Measurements from ENCODE around the gene TGFBI. TPM values are rescaled to one million over a fixed set of nuclear protein-coding genes. Genes with fewer than 3 reads are reported as not detected.

The TGFBI gene
- polyA plus RNA-seq, 3 donors, result 480 to 653 (median 565) TPM

DNA sequence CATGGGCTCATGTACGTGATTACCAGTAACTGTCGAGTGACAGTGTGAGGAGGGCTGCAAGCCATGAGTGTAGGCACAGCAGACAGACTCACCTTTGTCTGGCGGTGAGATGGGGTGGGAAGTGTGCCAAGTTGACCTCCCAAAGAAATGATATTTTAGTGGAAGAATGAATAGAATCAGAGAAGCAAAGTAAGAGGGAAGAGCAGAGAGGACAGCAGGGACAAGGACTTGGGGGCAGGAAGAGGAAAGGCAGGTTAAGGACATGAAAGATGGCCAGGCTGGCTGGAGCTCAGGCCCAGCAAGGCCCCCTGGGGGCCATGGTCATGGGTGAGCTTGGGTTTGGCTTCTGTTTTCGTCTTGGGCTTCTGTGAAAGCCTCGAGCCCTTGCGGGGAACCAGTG, 20.2 kb downstream of the TGFBI start:
- Histone ChIP-seq H3K4me2 (replicated peaks; ENCODE audit: extremely low read depth, low read length, poor library complexity, severe bottlenecking) (no peak overlapping the region), H3K9me3 (replicated peaks in 1 of 2; ENCODE audit: control insufficient read depth in 1 of 2, insufficient read depth in 1 of 2, low read length in 2 of 2) (no peaks in the 10 kb centered on the region), H3K36me3 (replicated peaks in 1 of 2; ENCODE audit: control insufficient read depth in 1 of 2, insufficient read depth in 2 of 2, low read length in 2 of 2) (peaks cover 93 to 100% of the 10 kb centered on the region in 2 donors), H3K27ac (ENCODE audit: low read depth in 1 of 2, low read length in 2 of 2) (no peak overlapping the region), H3K4me3 (replicated peaks in 1 of 3; ENCODE audit: low read depth in 2 of 3, low read length in 3 of 3) (no peak overlapping the region), H4K20me1 (ENCODE audit: insufficient read depth, low read length) (peaks cover 95% of the 10 kb centered on the region), H3K9ac (ENCODE audit: insufficient read depth, low read length, poor library complexity, severe bottlenecking) (no peak overlapping the region), H2AFZ (ENCODE audit: insufficient read depth, low read depth, low read length, poor library complexity, severe bottlenecking) (no peak overlapping the region), H3K79me2 (ENCODE audit: insufficient read depth, low read length) (no peaks in the 10 kb centered on the region), H3K27me3 (ENCODE audit: control insufficient read depth in 2 of 2, insufficient read depth in 2 of 2, low read length in 2 of 2) (no peaks in the 10 kb centered on the region), H3K4me1 (ENCODE audit: control insufficient read depth in 1 of 2, insufficient read depth in 2 of 2, low read length in 2 of 2) (peaks cover 50 to 53% of the 10 kb centered on the region in 2 donors)
- Mint-ChIP-seq H3K27me3 (ENCODE audit: low read depth in 3 of 3) (peaks cover 0 to 4% (median 0%) of the 10 kb centered on the region in 3 donors), H3K4me3 (no peak overlapping the region), H3K27ac (peak overlapping the region in 3 of 7 donors; percentile 14 to 69 (median 37)), H3K4me1 (peaks cover 58% of the 10 kb centered on the region), H3K36me3 (peaks cover 95 to 99% of the 10 kb centered on the region in 2 donors), H3K9me3 (peaks cover 0 to 3% (median 0%) of the 10 kb centered on the region in 7 donors)
- DNase-seq, result no peak
- TF ChIP-seq, protein P1, sequence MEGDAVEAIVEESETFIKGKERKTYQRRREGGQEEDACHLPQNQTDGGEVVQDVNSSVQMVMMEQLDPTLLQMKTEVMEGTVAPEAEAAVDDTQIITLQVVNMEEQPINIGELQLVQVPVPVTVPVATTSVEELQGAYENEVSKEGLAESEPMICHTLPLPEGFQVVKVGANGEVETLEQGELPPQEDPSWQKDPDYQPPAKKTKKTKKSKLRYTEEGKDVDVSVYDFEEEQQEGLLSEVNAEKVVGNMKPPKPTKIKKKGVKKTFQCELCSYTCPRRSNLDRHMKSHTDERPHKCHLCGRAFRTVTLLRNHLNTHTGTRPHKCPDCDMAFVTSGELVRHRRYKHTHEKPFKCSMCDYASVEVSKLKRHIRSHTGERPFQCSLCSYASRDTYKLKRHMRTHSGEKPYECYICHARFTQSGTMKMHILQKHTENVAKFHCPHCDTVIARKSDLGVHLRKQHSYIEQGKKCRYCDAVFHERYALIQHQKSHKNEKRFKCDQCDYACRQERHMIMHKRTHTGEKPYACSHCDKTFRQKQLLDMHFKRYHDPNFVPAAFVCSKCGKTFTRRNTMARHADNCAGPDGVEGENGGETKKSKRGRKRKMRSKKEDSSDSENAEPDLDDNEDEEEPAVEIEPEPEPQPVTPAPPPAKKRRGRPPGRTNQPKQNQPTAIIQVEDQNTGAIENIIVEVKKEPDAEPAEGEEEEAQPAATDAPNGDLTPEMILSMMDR (IDR thresholded peaks at IDR 0.05), result no peak
- intact Hi-C loops (cut with micrococcal nuclease), result no loop called here
- WGBS (ENCODE audit: insufficient coverage), result 100% methylated on average over 4 of the region's 6 CpGs

DNA sequence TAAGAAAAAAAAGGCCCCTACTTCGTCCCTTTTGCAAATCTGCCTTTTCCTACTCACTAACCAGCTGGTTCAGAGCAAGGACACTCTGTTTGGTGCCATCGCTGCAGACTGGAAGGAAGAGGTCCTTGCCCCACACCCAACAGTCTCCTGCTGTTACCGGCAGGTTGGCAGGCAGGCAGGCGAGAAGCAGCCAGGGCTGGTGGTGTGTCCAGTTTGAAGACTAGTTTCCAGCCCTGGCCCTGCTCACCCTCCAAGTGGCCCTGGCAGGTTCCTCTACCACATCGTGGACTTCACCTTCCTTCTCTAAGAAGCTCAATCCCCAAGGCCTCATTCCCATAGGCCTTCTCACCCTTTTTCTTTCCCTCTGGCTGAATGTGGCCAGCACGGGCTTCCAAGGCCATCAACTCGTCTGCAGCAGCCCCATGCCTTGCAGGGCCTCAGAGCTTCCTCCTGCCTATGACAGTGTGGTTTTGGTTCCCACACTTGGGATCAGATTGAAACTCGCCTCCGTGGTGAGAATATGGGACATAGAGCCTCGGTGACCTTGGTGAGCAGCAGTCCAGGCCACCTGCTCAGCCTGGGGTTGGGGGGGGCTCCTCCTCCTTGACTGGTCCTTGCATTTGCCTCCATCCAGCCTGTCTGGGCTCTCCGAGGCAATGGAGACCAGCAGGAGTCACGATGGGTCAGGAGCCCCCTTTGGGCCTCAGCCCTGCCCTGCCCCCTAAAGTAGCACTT, 22.9 kb downstream of the TGFBI start:
- Histone ChIP-seq H3K4me1 (ENCODE audit: control insufficient read depth in 1 of 2, insufficient read depth in 2 of 2, low read length in 2 of 2) (peaks cover 49 to 51% of the 10 kb centered on the region in 2 donors), H3K79me2 (ENCODE audit: insufficient read depth, low read length) (no peaks in the 10 kb centered on the region), H3K9ac (ENCODE audit: insufficient read depth, low read length, poor library complexity, severe bottlenecking) (peak overlapping the region; percentile 37), H2AFZ (ENCODE audit: insufficient read depth, low read depth, low read length, poor library complexity, severe bottlenecking) (no peak overlapping the region), H3K4me2 (replicated peaks; ENCODE audit: extremely low read depth, low read length, poor library complexity, severe bottlenecking) (no peak overlapping the region), H3K36me3 (replicated peaks in 1 of 2; ENCODE audit: control insufficient read depth in 1 of 2, insufficient read depth in 2 of 2, low read length in 2 of 2) (peaks cover 96 to 100% of the 10 kb centered on the region in 2 donors), H3K4me3 (replicated peaks in 1 of 3; ENCODE audit: low read depth in 2 of 3, low read length in 3 of 3) (peak overlapping the region in 1 of 3 experiments; percentile 7), H3K27ac (ENCODE audit: low read depth in 1 of 2, low read length in 2 of 2) (peak overlapping the region; percentile 54 to 58), H3K27me3 (ENCODE audit: control insufficient read depth in 2 of 2, insufficient read depth in 2 of 2, low read length in 2 of 2) (no peaks in the 10 kb centered on the region), H4K20me1 (ENCODE audit: insufficient read depth, low read length) (peaks cover 94% of the 10 kb centered on the region), H3K9me3 (replicated peaks in 1 of 2; ENCODE audit: control insufficient read depth in 1 of 2, insufficient read depth in 1 of 2, low read length in 2 of 2) (no peaks in the 10 kb centered on the region)
- Mint-ChIP-seq H3K27me3 (ENCODE audit: low read depth in 3 of 3) (peaks cover 0 to 5% (median 4%) of the 10 kb centered on the region in 3 donors), H3K27ac (peak overlapping the region in 6 of 7 donors; percentile 67 to 86 (median 74)), H3K36me3 (peaks cover 99 to 100% of the 10 kb centered on the region in 2 donors), H3K4me1 (peaks cover 53% of the 10 kb centered on the region), H3K4me3 (peak overlapping the region; percentile 27 to 33), H3K9me3 (peaks cover 0 to 3% (median 0%) of the 10 kb centered on the region in 7 donors)
- WGBS (ENCODE audit: insufficient coverage), result 10% methylated on average over 8 of the region's 12 CpGs
- intact Hi-C loops (cut with micrococcal nuclease), result no loop called here
- TF ChIP-seq, protein P1 (IDR thresholded peaks at IDR 0.05), result no peak
- peak in 1 of 3 donors; percentile 17 for DNase-seq
